CD14-positive monocyte (primary cell): Measurements from ENCODE around the gene VPS37B. TPM values are rescaled to one million over a fixed set of nuclear protein-coding genes. Genes with fewer than 3 reads are reported as not detected.

Experiments
- DNase-seq, 3 donors: peaks; one replicate each; pipeline ENCODE4 v3.0.0-alpha.2; 2011 to 2022
- H2AFZ ChIP-seq: 2 replicates; pipeline ENCODE4 v1.6.0; 2012; ENCODE audit warnings: mild to moderate bottlenecking, low read depth, low read length, inconsistent platforms; ENCODE audit not compliant: insufficient read depth, poor library complexity, severe bottlenecking
- H3K27ac ChIP-seq, 2 donors: 1 replicate in 1 of 2; 2 replicates in 1 of 2; pipeline ENCODE4 v1.5.1; 2012 to 2013; ENCODE audit warnings: low read length in 2 of 2, control low read depth in 1 of 2, inconsistent platforms in 1 of 2, low read depth in 1 of 2, mild to moderate bottlenecking in 1 of 2
- H3K27me3 ChIP-seq, 2 donors: one replicate each; pipeline versions ENCODE4 v1.6.0 to v1.6.1; 2011 to 2013; ENCODE audit warnings: low read length in 2 of 2; ENCODE audit not compliant: control insufficient read depth in 2 of 2, insufficient read depth in 2 of 2
- H3K36me3 ChIP-seq, 2 donors: replicated peaks in 1 of 2; 1 replicate in 1 of 2; 2 replicates in 1 of 2; pipeline versions ENCODE4 v1.5.1 to v1.6.1; 2012 to 2013; ENCODE audit warnings: low read length in 2 of 2, control low read depth in 1 of 2, inconsistent platforms in 1 of 2, mild to moderate bottlenecking in 1 of 2; ENCODE audit not compliant: insufficient read depth in 2 of 2, control insufficient read depth in 1 of 2
- H3K4me1 ChIP-seq, 2 donors: 1 replicate in 1 of 2; 2 replicates in 1 of 2; pipeline versions ENCODE4 v1.5.1 to v1.6.1; 2012 to 2013; ENCODE audit warnings: low read length in 2 of 2, control low read depth in 1 of 2, inconsistent platforms in 1 of 2, mild to moderate bottlenecking in 1 of 2, moderate library complexity in 1 of 2; ENCODE audit not compliant: insufficient read depth in 2 of 2, control insufficient read depth in 1 of 2
- H3K4me2 ChIP-seq: replicated peaks from 2 replicates; pipeline ENCODE3; 2012; ENCODE audit warnings: low read length, moderate library complexity, mild to moderate bottlenecking; ENCODE audit not compliant: poor library complexity, severe bottlenecking; ENCODE audit errors: extremely low read depth
- H3K4me3 ChIP-seq, 3 experiments: fragments of 200-600 bp in 1 of 3; sonication (generic) in 1 of 3; replicated peaks in 1 of 3; 1 replicate in 2 of 3; 2 replicates in 1 of 3; pipeline ENCODE4 v1.5.1; 2011 to 2013; ENCODE audit warnings: low read length in 3 of 3, mild to moderate bottlenecking in 3 of 3, control low read depth in 2 of 3, low read depth in 2 of 3, inconsistent platforms in 1 of 3, moderate library complexity in 1 of 3
- H3K79me2 ChIP-seq: 2 replicates; pipeline ENCODE4 v1.6.0; 2012; ENCODE audit warnings: mild to moderate bottlenecking, control low read depth, inconsistent platforms, low read length, moderate library complexity; ENCODE audit not compliant: insufficient read depth
- H3K9ac ChIP-seq: 2 replicates; pipeline ENCODE4 v1.6.0; 2017; ENCODE audit warnings: low read length, mild to moderate bottlenecking; ENCODE audit not compliant: insufficient read depth, poor library complexity, severe bottlenecking
- H3K9me3 ChIP-seq, 2 donors: replicated peaks in 1 of 2; 1 replicate in 1 of 2; 2 replicates in 1 of 2; pipeline versions ENCODE4 v1.5.1 to v1.6.1; 2012 to 2013; ENCODE audit warnings: low read length in 2 of 2, control low read depth in 1 of 2; ENCODE audit not compliant: control insufficient read depth in 1 of 2, insufficient read depth in 1 of 2
- H4K20me1 ChIP-seq: 2 replicates; pipeline ENCODE4 v1.6.0; 2012; ENCODE audit warnings: mild to moderate bottlenecking, low read length, control low read depth, moderate library complexity; ENCODE audit not compliant: insufficient read depth
- H3K27ac Mint-ChIP-seq, 7 donors: one replicate each; pipeline ENCODE4 v1.8.0; 2020; ENCODE audit warnings: mild to moderate bottlenecking in 7 of 7, mixed read lengths in 7 of 7, moderate library complexity in 6 of 7, inconsistent platforms in 2 of 7
- H3K27me3 Mint-ChIP-seq, 3 donors: one replicate each; pipeline ENCODE4 v1.8.0; 2021 to 2022; ENCODE audit warnings: low read depth in 3 of 3, mild to moderate bottlenecking in 3 of 3, mixed read lengths in 3 of 3, moderate library complexity in 3 of 3, inconsistent platforms in 1 of 3
- H3K36me3 Mint-ChIP-seq, 2 donors: one replicate each; pipeline ENCODE4 v1.8.0; 2020; ENCODE audit warnings: mixed read lengths in 2 of 2, inconsistent platforms in 1 of 2, mild to moderate bottlenecking in 1 of 2
- H3K4me1 Mint-ChIP-seq: one replicate; pipeline ENCODE4 v1.8.0; 2020; ENCODE audit warnings: mild to moderate bottlenecking, mixed read lengths
- H3K4me3 Mint-ChIP-seq, 2 donors: one replicate each; pipeline ENCODE4 v1.8.0; 2020; ENCODE audit warnings: mild to moderate bottlenecking in 2 of 2, mixed read lengths in 2 of 2, moderate library complexity in 1 of 2
- H3K9me3 Mint-ChIP-seq, 7 donors: one replicate each; pipeline ENCODE4 v1.8.0; 2020 to 2022; ENCODE audit warnings: mixed read lengths in 7 of 7, mild to moderate bottlenecking in 6 of 7, moderate library complexity in 6 of 7, inconsistent platforms in 2 of 7
- WGBS: methylation state at CpG from one replicate; pipeline ENCODE4 v1.1.5; 2013; ENCODE audit warnings: missing lambda C conversion rate; ENCODE audit not compliant: insufficient coverage; 5-methylcytosine and 5-hydroxymethylcytosine counted together
- intact Hi-C, 2 donors: fragments of 100-400 bp; cut with micrococcal nuclease; formaldehyde crosslinking; loops; one replicate each; pipeline versions ENCODE4 v1.15.0 to v1.15.1; 2023
- polyA plus RNA-seq, 3 donors: library from polyadenylated mRNA; depleted of rRNA in 1 of 3; unstranded in 2 of 3; stranded (reverse) in 1 of 3; fragments of 300-500 nt in 2 of 3; fragments of >200 nt in 1 of 3; fragmentation: Illumina TruSeq in 2 of 3; gene quantifications; 1 replicate in 2 of 3; 2 replicates in 1 of 3; pipeline ENCODE4 v1.2.3, GENCODE V29; 2012 to 2021
- TF ChIP-seq, protein P1 (sequence below): fragments of 200-600 bp; IDR thresholded peaks from one replicate; pipeline ENCODE4 v1.8.0; 2022; ENCODE audit warnings: antibody characterized with exemption, mild to moderate bottlenecking

Gene VPS37B
- polyA plus RNA-seq, 3 donors = 12.3 to 34.3 (median 16.4) TPM

DNA sequence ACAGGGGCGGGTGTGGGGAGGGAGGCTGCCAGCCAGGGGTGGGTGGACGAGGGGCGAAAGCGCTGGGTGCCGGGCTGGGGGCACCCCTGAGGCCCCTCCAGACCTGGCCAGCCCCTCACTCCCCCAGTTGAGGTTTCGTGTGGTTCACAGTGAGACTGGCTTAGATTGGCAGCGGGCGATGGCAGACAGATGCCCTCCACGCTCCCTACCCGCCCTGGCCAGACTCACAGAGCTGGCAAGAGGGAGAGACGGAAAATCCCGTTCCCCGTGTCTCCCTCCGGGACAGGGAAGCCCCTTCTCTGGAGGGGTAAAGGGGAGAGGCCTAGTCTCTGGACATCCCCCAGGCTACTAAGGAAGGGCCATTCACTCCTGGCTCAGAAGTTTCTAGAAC is 33.2 kb upstream of the VPS37B start:
- Mint-ChIP-seq H3K27ac (no peak overlapping the region), H3K9me3 (peaks cover 0 to 1% (median 0%) of the 10 kb centered on the region in 7 donors), H3K27me3 (peaks cover 0 to 1% (median 0%) of the 10 kb centered on the region in 3 donors), H3K36me3 (no peaks in the 10 kb centered on the region), H3K4me1 (peaks cover 19% of the 10 kb centered on the region), H3K4me3 (no peak overlapping the region)
- intact Hi-C loops = no loop called here
- WGBS = 96% methylated on average over 9 of the region's 14 CpGs
- peaks cover 16 to 26% of the 10 kb centered on the region in 2 donors for H3K4me1 ChIP-seq
- TF ChIP-seq, protein P1, sequence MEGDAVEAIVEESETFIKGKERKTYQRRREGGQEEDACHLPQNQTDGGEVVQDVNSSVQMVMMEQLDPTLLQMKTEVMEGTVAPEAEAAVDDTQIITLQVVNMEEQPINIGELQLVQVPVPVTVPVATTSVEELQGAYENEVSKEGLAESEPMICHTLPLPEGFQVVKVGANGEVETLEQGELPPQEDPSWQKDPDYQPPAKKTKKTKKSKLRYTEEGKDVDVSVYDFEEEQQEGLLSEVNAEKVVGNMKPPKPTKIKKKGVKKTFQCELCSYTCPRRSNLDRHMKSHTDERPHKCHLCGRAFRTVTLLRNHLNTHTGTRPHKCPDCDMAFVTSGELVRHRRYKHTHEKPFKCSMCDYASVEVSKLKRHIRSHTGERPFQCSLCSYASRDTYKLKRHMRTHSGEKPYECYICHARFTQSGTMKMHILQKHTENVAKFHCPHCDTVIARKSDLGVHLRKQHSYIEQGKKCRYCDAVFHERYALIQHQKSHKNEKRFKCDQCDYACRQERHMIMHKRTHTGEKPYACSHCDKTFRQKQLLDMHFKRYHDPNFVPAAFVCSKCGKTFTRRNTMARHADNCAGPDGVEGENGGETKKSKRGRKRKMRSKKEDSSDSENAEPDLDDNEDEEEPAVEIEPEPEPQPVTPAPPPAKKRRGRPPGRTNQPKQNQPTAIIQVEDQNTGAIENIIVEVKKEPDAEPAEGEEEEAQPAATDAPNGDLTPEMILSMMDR = no peak
- no peaks in the 10 kb centered on the region for H3K9me3 ChIP-seq
- no peak overlapping the region for H3K27ac ChIP-seq
- H4K20me1 ChIP-seq = no peaks in the 10 kb centered on the region
- H3K27me3 ChIP-seq = no peaks in the 10 kb centered on the region
- DNase-seq = no peak
- H3K36me3 ChIP-seq = no peaks in the 10 kb centered on the region
- no peaks in the 10 kb centered on the region for H3K79me2 ChIP-seq
- no peak overlapping the region for H2AFZ ChIP-seq
- H3K4me2 ChIP-seq = no peak overlapping the region
- H3K4me3 ChIP-seq = no peak overlapping the region
- H3K9ac ChIP-seq = no peak overlapping the region

- Mint-ChIP-seq H3K27ac (peak overlapping the region in 1 of 7 donors; percentile 66), H3K4me3 (no peak overlapping the region)
- TF ChIP-seq, protein P1 = no peak
Measured at GRCh38 chr12:122928404-122929147, 32.7 kb upstream of the VPS37B start.

More at GRCh38 chr12:122928404-122929147, 32.7 kb upstream of the VPS37B start:
- Histone ChIP-seq H3K4me2 (no peak overlapping the region), H3K9ac (no peak overlapping the region), H2AFZ (no peak overlapping the region), H3K79me2 (no peaks in the 10 kb centered on the region), H3K36me3 (no peaks in the 10 kb centered on the region), H3K27me3 (no peaks in the 10 kb centered on the region), H3K27ac (no peak overlapping the region), H3K9me3 (no peaks in the 10 kb centered on the region), H3K4me3 (no peak overlapping the region), H4K20me1 (no peaks in the 10 kb centered on the region), H3K4me1 (peaks cover 16 to 26% of the 10 kb centered on the region in 2 donors)
- 94% methylated on average over 9 of the region's 12 CpGs for WGBS
- peaks cover 0 to 1% (median 0%) of the 10 kb centered on the region in 3 donors for H3K27me3 Mint-ChIP-seq
- H3K9me3 Mint-ChIP-seq = peaks cover 0 to 1% (median 0%) of the 10 kb centered on the region in 7 donors
- intact Hi-C loops = no loop called here
- H3K36me3 Mint-ChIP-seq = no peaks in the 10 kb centered on the region
- H3K4me1 Mint-ChIP-seq = peaks cover 19% of the 10 kb centered on the region
- DNase-seq = no peak
